Body of pancreas (tissue), 4 donors: Measurements from ENCODE around the gene YES1.

Experiments used
- POLR2A ChIP-seq, 3 donors: fragments of 450-650 bp; IDR thresholded peaks; one replicate each; pipeline ENCODE4 v1.6.1; 2016; ENCODE audit warnings: antibody characterized with exemption in 3 of 3, mild to moderate bottlenecking in 2 of 3
- TF ChIP-seq, protein P1 (sequence below), 7 experiments: fragments of 450-650 bp in 4 of 7; fragments of 200-600 bp in 3 of 7; sonication (generic) in 3 of 7; IDR thresholded peaks; one replicate each; pipeline ENCODE4 v1.5.1; 2016 to 2019; ENCODE audit warnings: antibody characterized with exemption in 7 of 7

DNA sequence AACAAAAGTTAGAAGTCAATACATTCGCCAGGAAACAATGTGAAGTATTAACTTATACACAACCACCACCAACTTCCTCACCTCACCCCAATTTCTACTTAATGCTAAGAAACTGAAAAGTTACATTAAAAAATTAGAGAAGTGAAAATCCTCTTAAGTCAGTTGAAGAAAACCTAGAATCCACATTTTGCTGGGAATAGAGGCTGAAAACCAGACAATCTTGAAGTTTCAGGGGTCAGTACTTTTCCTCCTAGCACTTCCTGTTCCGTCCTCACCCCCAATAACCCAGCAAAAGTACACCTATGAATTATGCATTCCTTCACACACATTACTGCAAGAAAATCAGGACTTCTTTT, 6.3 kb downstream of the YES1 start:
- TF ChIP-seq POLR2A (IDR thresholded peaks at IDR 0.05): no peak
- TF ChIP-seq, protein P1, sequence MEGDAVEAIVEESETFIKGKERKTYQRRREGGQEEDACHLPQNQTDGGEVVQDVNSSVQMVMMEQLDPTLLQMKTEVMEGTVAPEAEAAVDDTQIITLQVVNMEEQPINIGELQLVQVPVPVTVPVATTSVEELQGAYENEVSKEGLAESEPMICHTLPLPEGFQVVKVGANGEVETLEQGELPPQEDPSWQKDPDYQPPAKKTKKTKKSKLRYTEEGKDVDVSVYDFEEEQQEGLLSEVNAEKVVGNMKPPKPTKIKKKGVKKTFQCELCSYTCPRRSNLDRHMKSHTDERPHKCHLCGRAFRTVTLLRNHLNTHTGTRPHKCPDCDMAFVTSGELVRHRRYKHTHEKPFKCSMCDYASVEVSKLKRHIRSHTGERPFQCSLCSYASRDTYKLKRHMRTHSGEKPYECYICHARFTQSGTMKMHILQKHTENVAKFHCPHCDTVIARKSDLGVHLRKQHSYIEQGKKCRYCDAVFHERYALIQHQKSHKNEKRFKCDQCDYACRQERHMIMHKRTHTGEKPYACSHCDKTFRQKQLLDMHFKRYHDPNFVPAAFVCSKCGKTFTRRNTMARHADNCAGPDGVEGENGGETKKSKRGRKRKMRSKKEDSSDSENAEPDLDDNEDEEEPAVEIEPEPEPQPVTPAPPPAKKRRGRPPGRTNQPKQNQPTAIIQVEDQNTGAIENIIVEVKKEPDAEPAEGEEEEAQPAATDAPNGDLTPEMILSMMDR (IDR thresholded peaks at IDR 0.05): no peak
